ENCODE results near the gene CFAP65. TPM values are rescaled to one million over a fixed set of nuclear protein-coding genes. Genes with fewer than 3 reads are reported as not detected.
A peak's percentile ranks its signal among the peaks of the same experiment; 100 is the strongest.

The CFAP65 gene
- total RNA-seq, 1 experiment from 2014 or later: 0.52 TPM

GRCh38 chr2:219000569-219000960, 40.8 kb downstream of the CFAP65 start:
- TF ChIP-seq CTCF (IDR thresholded peaks at IDR 0.05 in 2 of 3, conservative IDR thresholded peaks at IDR 0.05 in 1 of 3; ENCODE audit: borderline replicate concordance in 1 of 3, insufficient read depth in 1 of 3, low read depth in 2 of 3, low read length in 2 of 3) (no peak), REST (IDR thresholded peaks at IDR 0.05; ENCODE audit: low read depth) (no peak), SP1 (IDR thresholded peaks at IDR 0.05; ENCODE audit: low read depth) (no peak)
- ChIA-PET RAD21 (ENCODE audit: low non-redundant PET in 1 of 2, low total read pairs in 2 of 2, uncharacterized antibody in 2 of 2, unreplicated experiment in 2 of 2) (no interaction called here), CTCF (no interaction called here), POLR2A (no interaction called here)
- Histone ChIP-seq H3K27ac (ENCODE audit: low read depth, low read length) (no peak overlapping the region; the same call in 1 of the 2 replicates), H2AFZ (ENCODE audit: low read depth, low read length, poor library complexity, severe bottlenecking) (no peak overlapping the region), H3K79me2 (ENCODE audit: insufficient read depth, low read length) (no peaks in the 10 kb centered on the region), H3K36me3 (ENCODE audit: control insufficient read depth in 1 of 2, insufficient read depth in 2 of 2, low read length in 2 of 2) (no peaks in the 10 kb centered on the region), H3K9me2 (ENCODE audit: insufficient read depth) (no peaks in the 10 kb centered on the region), H3K4me1 (ENCODE audit: control insufficient read depth in 1 of 2, insufficient read depth in 2 of 2, low read length in 2 of 2) (peaks cover 9 to 46% of the 10 kb centered on the region in 2 experiments; a peak in 3 of 4 replicates), H3K9ac (ENCODE audit: low read length) (no peak overlapping the region), H4K20me1 (ENCODE audit: insufficient read depth) (no peaks in the 10 kb centered on the region), H3K4me3 (replicated peaks in 1 of 2; ENCODE audit: low read depth in 1 of 2, low read length in 2 of 2) (no peak overlapping the region), H3K9me3 (ENCODE audit: control insufficient read depth in 1 of 2, insufficient read depth in 1 of 2, low read depth in 1 of 2, low read length in 2 of 2) (no peaks in the 10 kb centered on the region), H3K4me2 (ENCODE audit: low read length) (no peak overlapping the region), H3K27me3 (ENCODE audit: insufficient read depth, low read length) (no peaks in the 10 kb centered on the region)
- intact Hi-C loops (cut with micrococcal nuclease): no loop called here
- TSS peak; percentile 42 for BruUV-seq (replicated peaks)
- ATAC-seq: no peak
- DNase-seq (ENCODE audit: low read depth, low spot score): no peak
